Stimulated activated CD4-positive, alpha-beta T cell treated with anti-CD3 and anti-CD28 coated beads, TNF-alpha, amount 100 ng/mL, for 4 hours (primary cell): ENCODE data around the gene CAPN9.
"Not testable (repeated sequence)": the region's sequence is repeated elsewhere in the genome, so short reads cannot be mapped to it uniquely, and the experiment has no call there.

Source experiments
- DNase-seq, 3 experiments: peaks; one replicate each; pipeline ENCODE4 v3.0.0-alpha.2; 2020; ENCODE audit warnings: low read depth in 3 of 3

CAPN9 gene

GRCh38 chr1:230767859-230768612, 20.8 kb downstream of the CAPN9 start:
- not testable (repeated sequence) for DNase-seq

DNA sequence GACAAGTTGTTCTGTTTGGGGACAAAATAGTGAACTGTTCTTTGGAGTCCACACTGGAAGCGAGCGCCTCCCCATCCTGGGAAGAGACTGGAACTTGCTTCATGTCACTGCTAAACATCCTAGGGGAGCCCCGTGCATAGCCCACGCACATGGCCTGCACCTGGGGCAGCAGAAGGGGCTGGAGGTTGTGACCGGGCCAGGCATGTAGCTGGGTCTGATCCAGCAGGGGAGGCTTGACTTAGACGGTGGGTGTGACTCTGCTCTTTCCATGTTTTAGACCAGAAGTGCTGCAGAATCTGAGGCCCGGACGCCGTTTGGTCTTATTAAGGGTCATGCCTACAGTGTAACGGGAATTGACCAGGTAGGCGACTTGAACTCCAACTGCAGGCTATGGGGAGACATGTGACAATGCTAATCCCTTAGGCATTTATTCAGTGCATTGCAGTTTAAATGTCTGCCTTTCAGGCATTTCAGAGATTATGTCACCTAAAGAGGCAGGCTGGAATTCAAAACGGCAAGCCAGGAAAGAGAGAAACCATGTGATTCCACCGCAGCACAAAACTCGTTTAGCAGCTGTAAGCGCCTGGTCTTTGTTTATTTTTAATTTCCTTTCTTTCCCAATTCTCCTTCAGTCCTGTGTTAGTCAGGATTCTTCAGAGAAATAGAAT, 21.8 kb downstream of the CAPN9 start:
- no peak for DNase-seq

GRCh38 chr1:230770317-230770716, 23.1 kb downstream of the CAPN9 start:
- no peak for DNase-seq

- DNase-seq: no peak
Observed at GRCh38 chr1:230771773-230772354, 24.7 kb downstream of the CAPN9 start.

DNA sequence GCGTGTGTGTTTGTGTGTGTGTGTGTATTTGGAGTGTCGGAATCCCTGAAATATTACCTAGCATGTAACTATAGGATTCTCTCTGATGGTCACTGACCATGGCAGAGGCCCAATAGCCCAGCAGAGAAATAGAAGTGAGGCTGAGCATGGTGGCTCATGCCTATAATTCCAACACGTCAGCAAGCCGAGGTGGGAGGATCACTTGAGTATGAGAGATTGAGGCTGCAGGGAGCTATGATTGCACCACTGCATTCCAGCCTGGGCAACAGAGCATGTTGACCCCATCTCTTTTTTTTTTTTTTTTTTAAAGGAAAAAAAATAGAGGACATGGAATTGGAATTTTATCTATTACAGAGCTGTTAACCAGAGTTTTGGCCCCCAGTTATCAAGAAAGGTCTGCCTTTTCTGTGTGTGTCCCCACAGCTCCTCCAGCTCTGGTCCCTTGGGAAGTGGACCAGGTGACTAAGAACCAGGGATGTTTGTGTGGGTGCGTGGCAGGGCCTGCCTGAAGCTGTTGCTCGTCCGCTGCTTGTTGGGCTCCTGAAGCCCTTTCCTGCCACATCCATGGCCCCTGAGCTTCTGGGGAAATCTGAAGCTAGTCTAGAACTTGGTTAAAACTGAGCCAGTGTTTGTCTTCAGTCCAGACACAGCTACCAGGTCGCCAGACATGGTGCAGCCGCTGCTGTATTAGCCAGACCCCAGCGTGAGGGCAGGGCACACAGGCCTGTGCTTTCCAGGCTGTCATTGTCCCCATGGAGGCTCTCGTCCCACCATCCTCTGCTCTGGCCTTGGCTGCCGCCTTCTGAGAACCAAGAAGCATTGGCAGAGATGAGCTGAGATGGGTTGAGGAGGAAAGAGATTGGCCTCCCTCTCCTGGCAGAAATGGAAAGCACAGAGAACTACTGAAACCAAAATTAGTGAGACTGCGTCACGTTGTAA, 25.5 kb downstream of the CAPN9 start:
- DNase-seq: no peak

DNA sequence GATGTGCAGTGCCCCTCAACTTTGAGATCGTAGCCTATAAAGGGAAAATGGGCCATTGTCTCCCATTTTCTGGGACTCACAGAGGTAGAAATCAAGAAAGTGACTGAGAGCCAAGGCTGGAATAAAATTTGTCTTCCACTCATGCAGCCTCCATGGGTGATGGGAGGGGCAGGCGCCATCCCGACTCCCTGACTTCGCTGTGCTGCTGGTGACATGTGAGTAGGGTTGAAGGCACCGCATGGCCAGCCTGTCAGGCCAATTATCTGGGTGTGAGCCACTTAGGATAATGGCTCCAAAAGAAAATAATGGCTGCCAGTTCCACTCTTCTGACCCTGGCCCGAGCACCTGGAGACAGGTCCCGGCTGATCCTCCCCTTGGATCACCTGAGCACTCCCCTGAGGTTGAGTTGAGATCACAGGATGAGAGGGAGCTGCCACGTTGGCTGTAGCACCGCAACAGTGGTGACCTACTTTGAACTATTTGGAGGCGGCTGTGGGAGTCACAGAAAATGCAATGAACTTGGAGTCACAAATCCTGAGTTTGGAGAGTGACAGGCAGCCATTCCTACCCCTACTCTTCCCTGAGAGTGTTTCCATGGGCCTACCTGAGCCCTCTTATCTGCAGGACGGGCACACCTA, 26.3 kb downstream of the CAPN9 start:
- DNase-seq: no peak

DNA sequence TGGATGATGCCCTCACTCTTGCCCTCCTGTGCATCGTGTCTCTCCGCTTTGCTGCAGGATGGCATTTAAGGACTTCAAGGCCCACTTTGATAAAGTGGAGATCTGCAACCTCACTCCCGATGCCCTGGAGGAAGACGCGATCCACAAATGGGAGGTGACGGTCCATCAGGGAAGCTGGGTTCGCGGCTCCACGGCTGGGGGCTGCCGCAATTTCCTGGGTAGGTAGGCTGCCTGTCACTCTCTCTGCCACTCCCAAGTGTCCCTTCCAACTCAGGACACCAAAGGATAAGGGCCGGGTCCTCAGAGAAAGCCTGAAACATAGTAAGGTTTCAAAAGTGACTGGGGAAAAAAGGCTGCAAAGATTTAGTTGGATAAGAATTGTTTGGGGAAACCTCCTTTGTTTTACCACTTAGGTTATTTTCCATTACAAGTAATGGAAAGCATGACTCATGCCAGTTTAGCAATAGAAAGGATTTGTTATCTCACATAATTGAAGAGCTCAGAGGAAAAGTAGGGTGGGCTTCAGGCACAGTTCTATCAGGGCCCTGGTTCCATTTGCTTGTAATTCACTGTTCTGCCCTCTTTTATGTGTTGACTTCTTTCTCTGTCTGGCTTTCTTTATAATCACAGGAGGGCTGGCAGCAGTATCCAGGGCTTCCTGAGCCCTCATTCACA, 31.9 kb downstream of the CAPN9 start:
- DNase-seq: no peak

GRCh38 chr1:230781131-230781530, 33.9 kb downstream of the CAPN9 start:
- DNase-seq: no peak

GRCh38 chr1:230781594-230781993, 34.4 kb downstream of the CAPN9 start:
- no peak for DNase-seq

GRCh38 chr1:230784163-230784562, 37.0 kb downstream of the CAPN9 start:
- no peak for DNase-seq

DNA sequence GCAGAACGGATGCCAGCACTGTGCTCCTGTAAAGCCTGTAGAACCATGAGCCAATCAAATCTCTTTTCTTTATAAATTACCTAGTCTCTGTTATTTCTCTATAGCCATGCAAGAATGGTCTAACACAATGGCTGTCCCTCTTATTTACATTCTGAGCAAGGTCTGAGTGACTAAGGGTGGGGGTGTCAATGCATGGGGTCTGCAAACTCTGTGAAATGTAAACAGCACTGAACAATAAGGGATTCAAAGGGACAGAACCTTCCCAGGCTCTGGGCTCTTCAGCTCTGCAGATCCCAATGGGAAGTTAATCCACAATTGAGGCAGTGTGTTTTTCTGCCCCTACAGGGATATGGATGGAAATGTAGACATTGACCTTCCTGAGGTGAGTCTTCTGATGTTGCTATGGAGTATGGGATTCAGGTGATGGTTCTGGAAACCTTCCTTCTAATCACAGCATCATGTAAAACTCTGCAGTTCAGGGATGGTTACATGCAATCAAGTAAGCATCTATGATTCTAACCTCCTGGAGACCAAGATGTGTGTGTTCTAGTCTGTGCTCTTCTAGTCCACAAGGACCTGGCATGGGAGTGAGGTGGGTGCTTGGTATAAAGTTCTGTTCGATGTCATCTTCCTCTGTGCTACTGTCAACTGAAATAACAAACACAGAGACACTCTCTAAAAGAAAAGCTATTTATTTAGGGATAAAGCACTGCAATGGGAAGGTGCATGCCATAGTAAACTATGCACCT, 38.6 kb downstream of the CAPN9 start:
- no peak for DNase-seq

GRCh38 chr1:230786385-230786753, 39.2 kb downstream of the CAPN9 start:
- no peak for DNase-seq

GRCh38 chr1:230787471-230787870, 40.3 kb downstream of the CAPN9 start:
- DNase-seq: no peak

GRCh38 chr1:230788561-230789275, 41.5 kb downstream of the CAPN9 start:
- no peak for DNase-seq

DNA sequence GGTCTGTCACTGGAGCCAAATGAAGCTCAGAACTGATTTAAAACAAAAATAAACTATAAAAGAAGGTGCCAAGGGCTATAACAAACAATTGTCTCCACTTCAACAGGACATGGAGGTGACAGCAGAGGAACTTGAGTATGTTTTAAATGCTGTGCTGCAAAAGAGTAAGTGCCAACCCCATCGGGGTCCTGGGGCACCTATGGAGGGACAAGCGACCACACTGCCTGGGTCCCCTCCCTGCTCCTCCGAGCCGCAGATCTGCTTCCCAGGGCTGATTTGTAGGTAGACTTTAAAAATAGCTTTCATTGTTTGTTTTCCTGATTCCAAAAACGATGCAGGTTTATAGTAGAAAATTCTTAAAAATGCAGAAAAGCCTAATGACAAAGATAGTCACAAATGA, 42.8 kb downstream of the CAPN9 start:
- DNase-seq: no peak

- no peak for DNase-seq
Observed at GRCh38 chr1:230791986-230792564, 44.9 kb downstream of the CAPN9 start.

DNA sequence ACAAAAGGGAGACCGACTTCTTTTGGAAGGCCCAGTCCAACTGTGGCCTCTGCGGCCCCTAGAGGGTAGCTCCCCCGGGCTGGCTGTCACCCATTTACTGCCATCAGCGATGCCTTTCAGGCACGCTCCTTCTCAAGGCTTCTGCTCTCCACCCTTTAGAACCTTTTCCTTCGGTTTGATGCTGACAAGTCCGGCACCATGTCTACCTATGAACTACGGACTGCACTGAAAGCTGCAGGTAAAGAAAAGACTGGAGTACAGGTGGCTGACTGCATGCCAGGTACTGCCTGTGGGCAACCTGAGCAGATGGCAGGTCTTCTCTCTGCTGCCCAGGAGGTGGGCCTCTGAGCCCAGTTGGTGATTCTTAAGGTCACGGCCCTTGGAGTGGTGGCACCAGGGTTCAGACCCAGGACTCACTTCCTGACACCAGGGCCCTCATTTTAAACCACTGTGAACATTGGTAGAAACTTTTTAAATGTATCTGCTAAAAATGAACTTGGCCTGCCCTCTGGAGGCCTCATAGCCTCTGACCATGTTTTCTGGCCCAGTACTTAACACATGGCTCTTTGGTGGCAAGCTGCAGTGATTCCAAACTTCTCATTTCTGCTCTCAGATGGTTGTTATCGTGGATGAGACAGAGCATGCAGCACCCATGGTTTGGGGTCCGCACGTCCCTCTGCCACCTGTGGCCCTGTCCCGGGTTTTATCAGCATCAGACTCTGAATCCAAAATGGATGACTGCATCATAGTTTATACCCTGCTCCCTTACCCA, 45.7 kb downstream of the CAPN9 start:
- no peak for DNase-seq

- no peak for DNase-seq
Observed at GRCh38 chr1:230793463-230793745, 46.2 kb downstream of the CAPN9 start.

- no peak for DNase-seq
Observed at GRCh38 chr1:230794431-230794830, 47.2 kb downstream of the CAPN9 start.
